HCT116 (cell line): ENCODE measurements around the gene IFITM1.

Source experiments
- CBX3 ChIP-seq: IDR thresholded peaks from 2 replicates; pipeline ENCODE4 v1.6.1; 2012; ENCODE audit warnings: low read depth
- CTCF ChIP-seq, 3 experiments: fragments of 200-600 bp in 1 of 3; sonication (generic) in 1 of 3; IDR thresholded peaks in 2 of 3; conservative IDR thresholded peaks in 1 of 3; 2 replicates each; pipeline ENCODE4 v1.5.1; 2012 to 2017; ENCODE audit warnings: low read depth in 2 of 3, low read length in 2 of 3, antibody characterized with exemption in 1 of 3, borderline replicate concordance in 1 of 3, control low read depth in 1 of 3, mild to moderate bottlenecking in 1 of 3, mixed read lengths in 1 of 3, mixed run types in 1 of 3, moderate library complexity in 1 of 3; ENCODE audit not compliant: insufficient read depth in 1 of 3
- EZH2 ChIP-seq: fragments of 200-600 bp; sonication (generic); IDR thresholded peaks from 2 replicates; pipeline ENCODE4 v1.6.1; 2017; ENCODE audit warnings: antibody characterized with exemption, mixed run types
- POLR2A ChIP-seq: IDR thresholded peaks from 2 replicates; pipeline ENCODE4 v1.7.0; 2011; ENCODE audit warnings: borderline replicate concordance; ENCODE audit not compliant: insufficient read depth, insufficient read length; ENCODE audit errors: extremely low read depth
- POLR2AphosphoS5 ChIP-seq: IDR thresholded peaks from 2 replicates; pipeline ENCODE4 v1.6.1; 2011; ENCODE audit warnings: mild to moderate bottlenecking, low read depth, low read length, moderate library complexity
- SP1 ChIP-seq: IDR thresholded peaks from 2 replicates; pipeline ENCODE4 v1.6.1; 2012; ENCODE audit warnings: low read depth
- TCF7L2 ChIP-seq: IDR thresholded peaks from 2 replicates; pipeline ENCODE4 v1.7.0; 2011; ENCODE audit warnings: borderline replicate concordance, inconsistent platforms; ENCODE audit not compliant: insufficient read depth, insufficient read length; ENCODE audit errors: extremely low read depth

DNA sequence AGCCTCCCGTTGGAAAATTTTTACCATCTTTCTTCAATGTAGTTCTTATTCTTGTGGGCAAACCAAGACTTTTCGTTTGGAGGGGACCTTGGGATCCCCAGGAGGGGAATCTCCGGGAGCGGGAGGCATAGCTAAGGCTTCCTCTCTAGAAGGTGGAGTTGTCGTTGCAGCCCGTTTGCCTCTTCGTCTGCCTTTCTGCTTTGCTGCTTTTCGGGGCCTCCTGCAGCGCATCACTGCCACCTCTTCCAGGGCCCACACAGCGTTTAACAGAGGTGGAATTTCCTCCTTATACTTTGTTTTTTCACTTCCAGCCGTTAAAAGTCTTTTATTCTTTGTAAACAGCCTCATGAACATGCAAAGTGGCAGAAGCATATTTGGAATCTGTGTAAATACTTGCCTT lies 10.3 kb downstream of the IFITM1 start:
- TF ChIP-seq EZH2 = no peak
- TF ChIP-seq CTCF (IDR thresholded peaks at IDR 0.05 in 2 of 3, conservative IDR thresholded peaks at IDR 0.05 in 1 of 3; ENCODE audit: borderline replicate concordance in 1 of 3, insufficient read depth in 1 of 3, low read depth in 2 of 3, low read length in 2 of 3) = no peak
- no peak for TF ChIP-seq TCF7L2
- TF ChIP-seq CBX3 = no peak
- TF ChIP-seq SP1 = no peak
- no peak for TF ChIP-seq POLR2AphosphoS5
- no peak for TF ChIP-seq POLR2A
